Urothelium cell line (cell line): ENCODE data around the gene NMRAL1.

Experiments
- DNase-seq: peaks from one replicate; pipeline ENCODE4 v3.0.0; 2011; ENCODE audit warnings: low spot score, mixed read lengths
- FAIRE-seq: peaks from 2 replicates; lab custom pipeline; 2011; peaks lifted over from hg19 to GRCh38; lab: Jason Lieb, UNC

The NMRAL1 gene

DNA sequence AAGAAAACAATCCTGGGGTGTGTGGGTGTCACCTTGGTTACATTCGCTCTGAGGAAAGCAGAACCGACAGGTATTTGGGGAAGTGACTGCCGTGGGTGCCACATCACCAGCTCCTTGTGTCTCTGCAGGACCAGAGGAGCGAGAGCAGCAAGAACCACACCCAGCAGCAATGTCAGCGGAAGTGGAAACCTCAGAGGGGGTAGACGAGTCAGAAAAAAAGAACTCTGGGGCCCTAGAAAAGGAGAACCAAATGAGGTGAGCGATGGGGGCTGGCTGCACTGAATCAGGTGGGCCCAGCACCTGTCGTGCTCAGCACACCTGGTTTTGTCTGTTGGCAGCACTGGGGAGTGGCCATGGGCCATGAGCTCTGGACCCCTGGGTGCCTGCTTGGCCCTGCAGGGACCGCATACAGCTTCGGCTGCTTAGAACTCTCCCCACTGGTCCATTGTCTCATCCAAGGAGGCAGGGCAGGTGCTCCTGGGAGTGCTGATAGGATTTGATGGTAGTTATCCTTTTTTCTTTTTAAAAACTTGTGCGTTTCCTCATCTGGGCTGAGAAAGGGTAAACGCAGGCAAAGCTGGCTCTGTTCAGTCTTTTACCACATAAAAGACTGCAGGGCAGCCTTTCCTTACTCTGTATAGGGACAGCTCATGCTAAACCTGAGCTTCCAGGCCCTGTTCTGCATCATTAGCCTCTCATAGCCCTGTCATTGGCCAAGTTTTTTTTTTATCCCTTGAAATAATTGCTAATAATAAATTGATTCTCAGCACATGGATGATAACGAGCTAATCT is 31.1 kb upstream of the NMRAL1 start:
- no peak for DNase-seq

DNA sequence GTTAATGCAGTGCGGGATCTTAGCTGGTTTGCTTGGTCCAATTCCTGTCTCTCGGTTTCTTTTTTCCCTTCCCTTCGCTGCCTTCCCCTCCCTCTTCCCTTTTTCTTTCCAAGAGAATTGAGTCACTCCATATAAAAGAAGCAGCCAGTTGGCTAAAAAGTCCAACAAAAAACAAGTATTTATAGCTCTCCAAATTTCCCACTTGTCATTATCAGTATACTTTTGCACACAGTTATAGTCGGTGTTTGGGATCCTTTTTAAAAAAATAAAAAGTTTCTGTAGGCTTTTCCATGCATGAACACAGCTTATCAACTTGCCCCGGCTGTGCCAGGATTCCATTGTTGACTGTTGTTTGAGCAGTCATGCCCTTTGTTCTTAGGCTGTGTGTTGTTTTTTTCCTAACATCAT is 26.6 kb upstream of the NMRAL1 start:
- DNase-seq = no peak
- no peak for FAIRE-seq

More for the DNA sequence above, 31.1 kb upstream of the NMRAL1 start:
- FAIRE-seq = no peak

- peak; percentile 87 for DNase-seq
Measured at GRCh38 chr16:4500272-4500671, 25.8 kb upstream of the NMRAL1 start.

DNA sequence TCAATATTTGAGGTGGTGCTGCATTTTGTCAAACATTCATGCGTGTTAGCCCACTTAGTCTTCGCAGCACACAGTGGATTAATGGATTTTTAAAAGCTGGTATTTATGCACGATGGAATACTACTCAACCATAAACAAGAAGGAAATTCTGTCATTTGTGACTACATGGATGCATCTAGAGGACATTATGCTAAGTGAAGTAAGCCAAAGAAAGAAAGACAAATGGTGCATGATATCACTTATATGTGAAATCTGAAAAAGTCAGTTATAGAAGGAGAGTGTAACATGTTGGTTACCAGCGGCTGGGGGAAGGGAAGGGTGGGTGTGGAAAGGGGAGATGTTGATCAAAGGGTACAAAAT is 24.8 kb upstream of the NMRAL1 start:
- DNase-seq (no peak), FAIRE-seq (no peak)

More at GRCh38 chr16:4500272-4500671, 25.8 kb upstream of the NMRAL1 start:
- FAIRE-seq = no peak

DNA sequence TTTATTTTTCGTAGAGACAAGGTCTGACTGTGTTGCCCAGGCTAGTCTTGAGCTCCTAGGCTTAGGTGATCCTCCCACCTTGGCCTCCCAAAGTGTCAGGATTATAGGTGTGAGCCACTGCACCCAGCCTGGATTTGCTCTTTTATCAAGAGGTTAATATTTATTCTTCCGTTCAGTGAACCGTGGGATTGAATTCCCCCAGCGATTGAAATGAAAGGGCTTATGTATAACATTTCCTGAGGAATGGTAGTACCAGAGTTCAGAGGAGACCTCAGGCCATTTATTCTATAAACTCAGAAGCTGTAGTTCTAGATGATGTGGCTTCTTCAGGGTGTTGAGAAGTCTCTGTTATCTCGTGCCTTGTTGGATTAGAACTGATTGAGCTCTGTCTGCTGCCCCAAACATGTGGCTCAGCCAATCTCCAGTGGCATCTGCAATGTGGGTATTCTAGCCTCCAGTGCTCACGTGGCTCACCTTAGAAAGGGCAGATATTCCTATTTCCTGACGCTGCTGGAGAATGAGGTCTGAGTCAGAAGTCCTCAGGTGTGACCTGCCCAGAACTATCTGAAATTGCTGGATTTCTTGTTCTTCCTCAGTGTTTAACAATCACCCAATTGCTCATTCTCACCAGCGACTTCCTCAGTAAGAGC is 24.2 kb upstream of the NMRAL1 start:
- no peak for FAIRE-seq
- no peak for DNase-seq

GRCh38 chr16:4496305-4496704 is 21.9 kb upstream of the NMRAL1 start:
- FAIRE-seq = no peak
- no peak for DNase-seq

DNA sequence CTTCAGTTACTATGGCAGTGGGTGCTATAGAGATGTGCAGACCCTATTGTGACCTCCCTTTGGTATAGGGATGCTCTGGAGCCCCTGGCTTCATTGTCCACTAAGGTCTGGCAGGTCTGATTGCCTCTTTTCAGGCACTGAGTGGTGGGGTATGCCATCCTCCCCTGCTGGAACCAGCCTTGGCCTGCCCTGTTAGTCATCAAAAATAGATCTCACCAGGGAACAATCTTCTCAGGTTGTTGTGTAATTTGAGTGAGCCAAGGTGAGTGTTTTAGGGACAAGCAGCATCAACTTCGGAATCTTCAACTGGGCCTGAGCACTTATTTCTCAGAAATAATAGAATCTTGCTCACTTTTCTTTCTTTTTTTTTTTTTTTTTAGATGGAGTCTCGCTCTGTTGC is 21.3 kb upstream of the NMRAL1 start:
- no peak for FAIRE-seq

DNA sequence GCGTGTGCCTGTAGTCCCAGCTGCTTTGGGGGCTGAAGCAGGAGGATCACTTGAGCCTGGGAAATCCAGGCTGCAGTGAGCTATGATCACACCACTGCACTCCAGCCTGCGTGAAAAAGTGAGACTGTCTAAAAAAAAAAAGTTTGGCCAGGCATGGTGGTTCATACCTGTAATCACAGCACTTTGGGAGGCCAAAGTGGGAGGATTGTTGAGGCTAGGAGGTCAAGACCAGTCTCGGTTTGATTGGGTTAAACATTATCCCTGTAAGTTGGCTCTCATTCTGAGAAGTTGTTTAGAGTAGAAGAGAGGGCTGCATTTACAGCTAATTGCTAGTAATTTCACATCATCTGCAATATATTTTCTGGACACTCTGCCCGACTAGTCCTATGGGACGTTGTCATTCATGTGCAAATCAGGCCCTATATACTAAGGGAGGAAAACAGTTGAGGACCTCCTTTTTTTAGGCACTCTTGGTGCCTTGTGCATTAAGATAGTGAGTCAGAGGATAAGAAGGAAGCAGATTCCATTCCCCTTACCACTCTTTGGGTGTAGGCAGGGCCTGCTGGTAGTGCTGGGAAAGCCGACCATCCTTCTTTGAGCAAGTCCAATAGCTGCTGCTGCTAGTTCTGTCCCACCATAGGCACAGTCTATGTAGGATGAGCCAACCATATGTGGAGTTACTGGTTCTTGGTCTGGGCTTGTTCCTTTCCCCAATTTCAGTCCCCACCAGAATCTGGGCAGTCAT is 20.5 kb upstream of the NMRAL1 start:
- FAIRE-seq (peak; percentile 63), DNase-seq (peak; percentile 70)

More for the DNA sequence above, 21.3 kb upstream of the NMRAL1 start:
- DNase-seq = no peak

GRCh38 chr16:4491898-4492297 is 17.5 kb upstream of the NMRAL1 start:
- DNase-seq = no peak
- FAIRE-seq = no peak

DNA sequence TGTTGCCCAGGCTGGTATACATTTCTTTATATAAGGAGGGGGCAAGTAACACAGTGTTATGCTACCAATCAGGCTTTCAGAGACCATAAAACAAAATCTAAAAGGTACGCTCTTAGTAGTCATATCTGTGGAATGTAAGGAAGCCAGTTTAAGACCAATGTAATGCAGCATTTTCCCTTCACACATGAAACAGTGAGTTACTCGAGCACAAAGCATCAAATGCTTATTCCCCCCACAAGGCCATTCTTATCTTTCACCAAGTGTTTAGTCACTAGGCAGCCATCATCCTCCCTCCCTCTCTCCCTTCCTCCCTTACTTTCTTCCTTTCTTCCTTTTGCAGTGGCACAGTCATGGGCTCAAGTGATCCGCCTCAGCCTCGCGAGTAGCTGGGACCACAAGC is 14.6 kb upstream of the NMRAL1 start:
- FAIRE-seq = no peak
- DNase-seq = peak; percentile 39

- FAIRE-seq (no peak), DNase-seq (no peak)
Measured at GRCh38 chr16:4488499-4488967, 14.1 kb upstream of the NMRAL1 start.

DNA sequence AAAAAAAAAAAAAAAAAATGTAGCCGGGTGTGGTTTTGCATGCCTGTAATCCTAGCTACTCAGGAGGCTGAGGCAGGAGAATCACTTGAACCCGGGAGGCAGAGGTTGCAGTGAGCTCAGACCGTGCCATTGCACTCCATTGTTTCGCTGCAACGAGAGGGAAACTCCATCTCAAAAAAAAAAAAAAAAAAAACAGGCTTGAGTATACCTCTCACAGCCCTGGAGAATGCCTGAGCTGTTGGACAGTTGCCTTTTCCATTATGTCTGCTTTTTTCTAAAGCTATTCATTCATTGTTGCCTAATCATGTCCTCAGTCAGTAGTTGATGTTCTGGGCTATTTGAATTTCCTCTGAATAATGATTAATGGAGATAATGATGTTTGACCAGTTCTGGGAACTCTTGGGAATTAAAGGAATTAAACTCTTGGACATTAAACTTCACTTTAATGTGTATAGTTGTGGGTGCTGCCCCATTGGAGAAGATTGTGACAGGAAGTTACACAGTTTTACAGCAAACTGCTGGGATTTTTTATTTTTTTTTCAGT is 13.6 kb upstream of the NMRAL1 start:
- no peak for DNase-seq
- FAIRE-seq = no peak

DNA sequence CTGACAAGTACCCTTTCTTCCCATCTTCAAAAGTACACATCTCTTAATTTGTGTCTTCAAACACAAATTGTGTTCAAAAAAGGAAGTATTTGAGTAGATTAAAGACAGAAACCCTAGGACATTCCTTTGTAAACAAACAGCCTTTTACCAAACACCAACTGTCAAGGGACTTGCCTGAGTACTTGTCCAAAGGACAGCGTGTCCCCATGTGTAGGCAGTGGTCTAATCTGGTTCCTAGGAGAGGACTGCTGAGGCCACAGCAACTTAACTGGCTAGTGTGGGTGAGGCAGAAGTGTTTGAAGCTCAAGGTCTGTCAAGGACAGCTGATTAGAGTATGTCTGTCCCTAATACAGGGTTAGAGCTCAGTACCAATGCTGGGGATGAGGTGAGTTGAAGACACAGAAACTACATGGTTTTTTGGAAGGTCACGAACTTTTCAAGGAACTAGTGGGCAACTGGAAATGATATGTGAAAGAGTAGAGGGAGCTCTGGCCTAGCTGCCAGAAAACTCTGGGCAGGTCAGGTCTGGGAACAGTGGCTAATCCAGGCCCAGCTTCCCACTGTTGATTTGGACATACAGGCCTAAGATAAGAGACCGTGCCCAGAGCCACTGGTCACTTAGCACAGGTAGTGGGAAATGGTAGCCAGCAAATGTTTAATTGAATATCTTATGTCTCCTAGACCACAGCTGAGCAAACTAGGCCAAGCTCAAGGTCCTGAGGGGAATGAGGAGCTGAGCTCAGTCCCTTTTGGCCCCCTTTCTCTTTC is 11.9 kb upstream of the NMRAL1 start:
- FAIRE-seq = no peak
- DNase-seq = no peak

DNA sequence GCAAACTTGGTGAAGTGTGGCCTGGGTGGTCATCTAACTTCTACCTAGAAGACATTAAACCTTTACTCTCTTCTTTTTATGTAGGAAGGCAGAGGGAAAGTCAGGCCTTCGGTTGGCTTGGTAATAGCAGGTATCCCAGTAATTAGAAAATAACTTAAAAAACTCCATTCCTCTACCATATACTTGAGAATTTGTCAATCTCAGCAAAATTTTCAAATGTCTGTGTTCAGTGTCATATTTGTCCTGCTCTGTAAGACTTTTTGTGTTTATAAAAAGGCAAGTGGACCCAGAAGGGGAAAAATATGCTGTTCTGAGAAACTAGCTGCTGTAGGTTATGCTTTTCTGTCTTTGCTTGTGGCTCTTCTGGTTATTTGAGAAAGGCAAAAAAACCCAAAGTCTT is 7.5 kb upstream of the NMRAL1 start:
- no peak for DNase-seq

GRCh38 chr16:4481526-4481925 is 7.1 kb upstream of the NMRAL1 start:
- no peak for DNase-seq
- FAIRE-seq = no peak

More for the DNA sequence above, 7.5 kb upstream of the NMRAL1 start:
- FAIRE-seq = no peak

DNA sequence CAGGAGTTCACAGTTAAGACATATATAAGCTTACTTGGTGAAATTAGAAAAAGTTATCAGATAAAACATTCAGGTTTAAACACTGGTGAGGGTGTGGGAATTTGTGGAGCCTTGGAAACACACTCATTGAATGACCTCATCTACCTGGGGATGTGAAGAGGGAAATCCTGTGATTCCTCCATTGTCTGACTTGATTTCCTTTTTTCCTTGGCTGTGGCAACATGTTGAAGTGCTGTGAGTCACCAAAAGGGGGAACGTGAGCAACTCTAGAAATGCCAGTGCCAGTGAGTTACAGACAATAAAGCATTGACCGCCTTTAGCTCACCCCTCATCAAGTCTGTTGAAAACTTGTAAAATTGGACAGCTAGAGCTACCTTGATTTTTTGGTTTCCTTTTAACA is 3.5 kb upstream of the NMRAL1 start:
- DNase-seq (peak; percentile 65), FAIRE-seq (no peak)

- DNase-seq = peak; percentile 97
- FAIRE-seq = peak; percentile 97
Measured at GRCh38 chr16:4475880-4476788, 1.7 kb upstream of the NMRAL1 start, which contains the start of gene HMOX2. HMOX2 (plus strand) TSS chr16:4476398; CDS start chr16:4505525, 29,127 bp downstream.

DNA sequence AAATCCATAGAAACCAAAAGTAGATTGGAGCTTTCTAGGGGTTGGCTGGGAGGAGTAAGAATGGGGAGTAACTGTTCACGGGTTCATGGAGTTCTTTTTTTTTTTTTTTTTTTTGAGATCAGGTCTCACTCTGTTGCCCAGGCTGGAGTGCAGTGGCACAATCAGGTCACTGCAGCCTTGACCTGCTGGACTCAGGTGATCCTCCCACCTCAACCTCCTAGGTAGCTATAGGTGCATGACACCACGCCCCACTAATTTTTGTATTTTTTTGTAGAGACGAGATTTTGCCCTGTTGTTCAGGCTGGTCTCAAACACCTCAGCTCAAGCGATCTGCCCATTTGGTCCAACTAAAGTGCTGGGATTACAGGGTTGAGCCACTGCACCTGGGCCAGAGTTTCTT is 1.5 kb downstream of the NMRAL1 start:
- FAIRE-seq (no peak), DNase-seq (no peak)

DNA sequence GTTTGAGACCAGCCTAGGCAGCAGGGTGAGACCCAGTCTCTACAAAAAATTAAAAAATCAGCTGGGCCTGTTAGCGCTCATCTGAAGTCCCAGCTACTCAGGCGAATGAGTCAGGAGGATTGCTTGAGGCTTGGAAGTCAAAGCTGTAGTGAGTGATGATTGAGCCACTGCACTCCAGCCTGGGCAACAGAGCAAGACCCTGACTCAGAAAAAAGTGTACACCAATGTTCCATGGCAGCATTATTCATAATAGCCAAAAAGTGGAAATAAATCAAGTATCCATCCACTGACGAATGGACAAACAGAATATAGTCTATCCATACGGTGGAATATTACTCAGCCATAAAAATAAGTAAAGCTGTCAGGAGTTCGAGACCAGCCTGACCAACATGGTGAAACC is 2.6 kb downstream of the NMRAL1 start:
- FAIRE-seq = no peak

More for the DNA sequence above, 2.6 kb downstream of the NMRAL1 start:
- no peak for DNase-seq
